Left ventricle myocardium inferior (tissue), 1 donor: ENCODE results near the gene AGAP1. TPM values are rescaled to one million over a fixed set of nuclear protein-coding genes. Genes with fewer than 3 reads are reported as not detected.
A peak's percentile ranks its signal among the peaks of the same experiment; 100 is the strongest.

Experiments
- DNase-seq: peaks from one replicate; pipeline ENCODE4 v3.0.0-alpha.2; 2020
- H3K27ac ChIP-seq: fragments of 200-600 bp; replicated peaks from 2 replicates; pipeline ENCODE4 v1.8.0; 2021
- H3K27me3 ChIP-seq: fragments of 200-600 bp; 2 replicates; pipeline ENCODE4 v1.8.0; 2021; ENCODE audit warnings: low read depth
- H3K36me3 ChIP-seq: fragments of 200-600 bp; 2 replicates; pipeline ENCODE4 v1.8.0; 2021
- H3K4me1 ChIP-seq: fragments of 200-600 bp; 2 replicates; pipeline ENCODE4 v1.8.0; 2021
- H3K4me3 ChIP-seq: fragments of 200-600 bp; 2 replicates; pipeline ENCODE4 v1.8.0; 2021; ENCODE audit warnings: mild to moderate bottlenecking, moderate library complexity
- H3K9me3 ChIP-seq: fragments of 200-600 bp; replicated peaks from 2 replicates; pipeline ENCODE4 v1.8.0; 2021
- CTCF ChIP-seq: fragments of 200-600 bp; IDR thresholded peaks from 2 replicates; pipeline ENCODE4 v1.8.0; 2021; ENCODE audit warnings: antibody characterized with exemption, mild to moderate bottlenecking, borderline replicate concordance
- intact Hi-C: fragments of 100-400 bp; cut with micrococcal nuclease; formaldehyde crosslinking; loops from one replicate; pipeline ENCODE4 v1.11.0; 2022
- total RNA-seq: library from RNA; stranded (reverse); fragmentation: NEBNext Ultra II Directional; extraction: Animal tissue kit (Norgen Biotek cat#: 25700); gene quantifications from one replicate; pipeline ENCODE4 v1.2.1, GENCODE V29; 2021
- donor health status: DM: no; HTN: yes; CAD: no; lungs with severe emphysema.

Gene AGAP1
- total RNA-seq, 1 donor from 2014 or later: 18.1 TPM

GRCh38 chr2:235630718-235631296 is 137.0 kb downstream of the AGAP1 start:
- H3K9me3 ChIP-seq: no peaks in the 10 kb centered on the region
- peaks cover 18% of the 10 kb centered on the region for H3K4me1 ChIP-seq
- H3K27me3 ChIP-seq: no peaks in the 10 kb centered on the region
- H3K4me3 ChIP-seq: no peak overlapping the region
- H3K27ac ChIP-seq: no peak overlapping the region
- intact Hi-C loops: no loop called here
- H3K36me3 ChIP-seq: no peaks in the 10 kb centered on the region
- no peak for TF ChIP-seq CTCF
- DNase-seq: no peak

- TF ChIP-seq CTCF: no peak
- intact Hi-C loops: no loop called here
- no peak overlapping the region for H3K4me3 ChIP-seq
- no peaks in the 10 kb centered on the region for H3K9me3 ChIP-seq
- H3K36me3 ChIP-seq: no peaks in the 10 kb centered on the region
- H3K27ac ChIP-seq: no peak overlapping the region
- H3K27me3 ChIP-seq: no peaks in the 10 kb centered on the region
- peaks cover 13% of the 10 kb centered on the region for H3K4me1 ChIP-seq
- DNase-seq: no peak
These were observed 140.8 kb downstream of the AGAP1 start for GRCh38 chr2:235634435-235635158.

- DNase-seq: no peak
- no peaks in the 10 kb centered on the region for H3K9me3 ChIP-seq
- H3K27ac ChIP-seq: no peak overlapping the region
- H3K4me1 ChIP-seq: peaks cover 32% of the 10 kb centered on the region
- H3K27me3 ChIP-seq: no peaks in the 10 kb centered on the region
- intact Hi-C loops: no loop called here
- no peak for TF ChIP-seq CTCF
- no peaks in the 10 kb centered on the region for H3K36me3 ChIP-seq
- H3K4me3 ChIP-seq: no peak overlapping the region
These were observed 142.7 kb downstream of the AGAP1 start for GRCh38 chr2:235636546-235636945.

GRCh38 chr2:235637896-235638295 is 144.1 kb downstream of the AGAP1 start:
- H3K4me3 ChIP-seq: no peak overlapping the region
- H3K27me3 ChIP-seq: no peaks in the 10 kb centered on the region
- H3K4me1 ChIP-seq: peaks cover 46% of the 10 kb centered on the region
- TF ChIP-seq CTCF: no peak
- intact Hi-C loops: no loop called here
- no peaks in the 10 kb centered on the region for H3K36me3 ChIP-seq
- no peak overlapping the region for H3K27ac ChIP-seq
- DNase-seq: no peak
- H3K9me3 ChIP-seq: no peaks in the 10 kb centered on the region

- Histone ChIP-seq H3K27ac (peak overlapping the region; percentile 69), H3K9me3 (no peaks in the 10 kb centered on the region), H3K27me3 (no peaks in the 10 kb centered on the region), H3K4me3 (no peak overlapping the region), H3K36me3 (no peaks in the 10 kb centered on the region), H3K4me1 (peaks cover 55% of the 10 kb centered on the region)
- TF ChIP-seq CTCF: no peak
- DNase-seq: no peak
- intact Hi-C loops: no loop called here
These were observed 144.9 kb downstream of the AGAP1 start for GRCh38 chr2:235638541-235639427.
